Fibroblast of the aortic adventitia (primary cell): ENCODE results near the gene ANKZF1. TPM values are rescaled to one million over a fixed set of nuclear protein-coding genes. Genes with fewer than 3 reads are reported as not detected.

ENCODE experiments used
- DNase-seq: peaks from one replicate; pipeline ENCODE4 v3.0.0-alpha.2; 2010; ENCODE audit warnings: low read depth
- H3K4me3 ChIP-seq: 2 replicates; pipeline ENCODE4 v1.5.1; 2011; ENCODE audit warnings: low read depth, mild to moderate bottlenecking, control low read depth, low read length, moderate library complexity
- total RNA-seq: library from RNA; depleted of rRNA; stranded (reverse); fragments of >200 nt; gene quantifications from 2 replicates; pipeline ENCODE4 v1.2.3, GENCODE V29; 2012; ENCODE audit warnings: low replicate concordance
- TF ChIP-seq, protein P1 (sequence below): IDR thresholded peaks from 2 replicates; pipeline ENCODE4 v1.5.1; 2011; ENCODE audit warnings: mild to moderate bottlenecking, low read length, control low read depth, inconsistent platforms; ENCODE audit not compliant: insufficient read depth

The ANKZF1 gene
- total RNA-seq, 1 donor = 23.7 TPM

DNA sequence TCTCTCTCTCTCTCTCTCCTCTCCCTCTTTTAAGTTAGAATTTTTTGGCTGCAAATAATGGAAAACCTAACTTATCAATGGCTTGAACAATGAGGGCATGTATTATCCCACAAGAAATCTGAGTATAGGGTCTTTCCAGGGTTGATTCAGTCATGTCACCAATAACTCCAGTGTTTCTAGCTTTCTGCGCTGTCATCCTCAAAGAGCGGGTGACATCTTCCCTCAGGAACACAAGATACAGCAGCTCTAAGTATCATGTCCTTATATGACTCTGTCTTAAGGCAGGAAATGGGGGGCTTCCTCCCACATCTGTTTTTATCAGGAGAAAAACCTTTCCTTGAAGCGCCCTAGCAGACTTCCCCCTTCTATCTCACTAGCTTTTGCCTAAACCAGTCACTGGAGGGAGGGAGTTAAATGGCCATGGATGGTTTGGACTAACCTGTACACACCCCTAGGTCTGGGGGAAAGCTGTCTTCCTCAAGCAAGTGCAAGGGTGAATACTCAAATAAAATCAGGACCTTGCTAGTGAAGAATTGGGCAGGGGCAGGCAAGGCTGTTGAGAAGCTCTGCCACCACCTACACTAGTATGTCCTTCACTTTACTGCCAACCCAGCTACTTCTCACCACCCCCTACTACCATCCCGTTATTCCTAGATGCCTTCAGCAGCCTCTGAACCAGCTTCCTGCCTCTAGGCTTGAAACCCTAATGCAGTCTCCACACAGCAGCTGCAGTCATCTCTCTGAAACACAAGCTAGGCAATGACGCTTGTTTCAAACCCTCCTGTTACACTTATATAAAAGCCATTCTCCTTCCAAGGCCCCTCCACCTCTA, 31.6 kb downstream of the ANKZF1 start:
- TF ChIP-seq, protein P1, sequence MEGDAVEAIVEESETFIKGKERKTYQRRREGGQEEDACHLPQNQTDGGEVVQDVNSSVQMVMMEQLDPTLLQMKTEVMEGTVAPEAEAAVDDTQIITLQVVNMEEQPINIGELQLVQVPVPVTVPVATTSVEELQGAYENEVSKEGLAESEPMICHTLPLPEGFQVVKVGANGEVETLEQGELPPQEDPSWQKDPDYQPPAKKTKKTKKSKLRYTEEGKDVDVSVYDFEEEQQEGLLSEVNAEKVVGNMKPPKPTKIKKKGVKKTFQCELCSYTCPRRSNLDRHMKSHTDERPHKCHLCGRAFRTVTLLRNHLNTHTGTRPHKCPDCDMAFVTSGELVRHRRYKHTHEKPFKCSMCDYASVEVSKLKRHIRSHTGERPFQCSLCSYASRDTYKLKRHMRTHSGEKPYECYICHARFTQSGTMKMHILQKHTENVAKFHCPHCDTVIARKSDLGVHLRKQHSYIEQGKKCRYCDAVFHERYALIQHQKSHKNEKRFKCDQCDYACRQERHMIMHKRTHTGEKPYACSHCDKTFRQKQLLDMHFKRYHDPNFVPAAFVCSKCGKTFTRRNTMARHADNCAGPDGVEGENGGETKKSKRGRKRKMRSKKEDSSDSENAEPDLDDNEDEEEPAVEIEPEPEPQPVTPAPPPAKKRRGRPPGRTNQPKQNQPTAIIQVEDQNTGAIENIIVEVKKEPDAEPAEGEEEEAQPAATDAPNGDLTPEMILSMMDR = no peak
- DNase-seq = no peak

DNA sequence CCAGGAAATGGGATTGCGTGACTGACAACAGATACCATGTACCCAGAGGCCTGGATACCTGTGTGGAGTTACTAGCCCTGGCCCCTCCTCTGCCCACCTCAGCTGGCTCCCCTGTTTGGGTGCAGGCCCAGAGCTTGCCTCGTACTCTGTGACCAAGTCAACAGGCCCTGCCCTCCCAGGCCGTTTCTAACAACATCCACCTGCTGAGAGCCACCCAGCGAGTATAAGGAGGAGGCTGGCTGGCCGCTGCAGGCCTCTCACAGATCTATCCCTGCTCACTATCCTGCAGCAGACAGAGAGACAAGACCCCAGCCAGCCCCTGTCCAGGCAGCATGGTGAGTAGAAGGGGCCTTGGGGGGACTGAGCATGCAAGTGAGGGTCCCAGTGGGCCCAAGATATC, 36.6 kb downstream of the ANKZF1 start:
- TF ChIP-seq, protein P1 = no peak
- no peak for DNase-seq
- no peak overlapping the region for H3K4me3 ChIP-seq

More for the DNA sequence above, 31.6 kb downstream of the ANKZF1 start:
- no peak overlapping the region for H3K4me3 ChIP-seq

DNA sequence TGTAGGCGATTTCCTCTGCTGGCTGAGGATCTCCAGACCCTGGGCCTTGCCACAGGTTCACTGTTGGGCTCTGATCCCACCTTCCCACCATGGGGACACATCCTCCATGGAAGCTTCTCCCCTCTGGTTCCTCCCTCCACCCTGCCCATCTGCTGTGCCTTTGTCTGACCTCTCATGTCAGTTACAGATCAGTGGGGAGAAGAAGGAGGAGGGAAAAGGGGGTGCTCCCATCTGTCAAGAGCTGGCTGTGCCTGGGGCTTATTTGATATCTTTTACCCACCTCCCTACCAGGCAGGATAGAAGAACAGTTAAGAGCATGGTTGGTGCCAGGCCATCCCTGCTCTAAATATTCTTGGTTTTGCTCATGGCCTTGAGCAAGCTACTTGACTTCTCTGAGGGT, 37.3 kb downstream of the ANKZF1 start:
- TF ChIP-seq, protein P1 = no peak
- no peak for DNase-seq
- no peak overlapping the region for H3K4me3 ChIP-seq

DNA sequence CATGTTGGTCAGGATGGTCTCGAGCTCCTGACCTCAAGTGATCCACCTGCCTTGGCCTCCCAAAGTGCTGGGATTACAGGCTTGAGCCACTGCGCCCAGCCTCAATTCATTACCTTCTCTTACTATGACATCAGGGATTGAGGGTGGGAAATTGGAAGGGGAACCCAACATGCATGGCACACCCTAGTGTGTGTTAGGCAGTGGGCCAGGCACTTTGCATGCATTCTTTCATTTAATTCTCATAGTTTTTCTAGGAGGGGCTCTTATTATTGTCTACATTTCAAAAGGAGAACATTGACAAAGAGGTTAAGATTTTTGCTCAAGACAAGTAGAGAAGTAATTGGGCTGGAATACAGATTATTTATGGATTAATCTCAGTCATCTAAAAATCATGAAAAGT, 38.7 kb downstream of the ANKZF1 start:
- TF ChIP-seq, protein P1 = no peak
- no peak overlapping the region for H3K4me3 ChIP-seq
- no peak for DNase-seq

DNA sequence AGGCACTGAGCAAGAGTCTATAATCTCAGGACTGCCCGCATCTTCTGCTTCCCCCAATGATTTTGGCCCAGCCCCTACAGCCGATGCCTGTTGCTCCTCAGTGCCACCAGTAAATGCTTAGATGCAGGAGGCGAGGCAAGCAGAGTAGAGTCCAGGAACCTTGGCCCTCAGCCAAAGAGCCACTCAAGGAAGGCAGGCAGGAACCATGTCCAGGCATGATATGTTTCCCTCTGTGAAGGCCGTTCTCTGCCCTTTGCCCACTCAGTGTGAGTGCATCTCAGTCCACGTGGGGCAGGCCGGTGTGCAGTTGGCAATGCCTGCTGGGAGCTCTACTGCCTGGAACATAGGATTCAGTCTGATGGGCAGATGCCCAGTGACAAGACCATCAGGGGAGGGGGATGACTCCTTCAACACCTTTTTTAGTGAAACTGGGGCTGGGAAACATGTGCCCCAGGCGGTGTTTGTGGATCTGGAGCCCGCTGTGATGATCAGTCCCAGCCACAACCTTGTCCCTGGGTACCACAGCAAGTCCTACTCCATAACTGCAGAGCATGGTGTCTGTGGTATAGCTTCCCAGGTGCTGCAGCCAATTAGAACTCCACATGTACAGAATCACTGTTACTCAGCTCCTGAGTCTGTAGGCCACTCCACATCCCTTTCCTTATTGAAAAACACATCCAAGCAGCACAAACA, 39.9 kb downstream of the ANKZF1 start:
- TF ChIP-seq, protein P1 = no peak
- H3K4me3 ChIP-seq = no peak overlapping the region
- no peak for DNase-seq

DNA sequence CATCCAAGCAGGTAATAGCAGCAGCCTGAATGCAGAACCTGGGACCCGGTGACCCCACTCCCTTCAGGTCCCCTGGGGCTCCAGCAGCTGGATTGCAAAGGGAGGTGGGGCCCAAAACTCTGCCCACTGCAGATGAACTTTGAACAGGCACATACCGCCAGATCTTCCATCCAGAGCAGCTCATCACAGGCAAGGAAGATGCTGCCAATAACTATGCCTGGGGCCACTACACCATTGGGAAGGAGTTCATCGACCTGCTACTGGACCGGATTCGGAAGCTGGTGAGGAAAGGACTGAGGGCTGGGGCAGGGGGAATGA, 40.4 kb downstream of the ANKZF1 start:
- no peak overlapping the region for H3K4me3 ChIP-seq
- TF ChIP-seq, protein P1 = no peak
- no peak for DNase-seq
